Measurements from ENCODE around the gene SEMA6B.

DNA sequence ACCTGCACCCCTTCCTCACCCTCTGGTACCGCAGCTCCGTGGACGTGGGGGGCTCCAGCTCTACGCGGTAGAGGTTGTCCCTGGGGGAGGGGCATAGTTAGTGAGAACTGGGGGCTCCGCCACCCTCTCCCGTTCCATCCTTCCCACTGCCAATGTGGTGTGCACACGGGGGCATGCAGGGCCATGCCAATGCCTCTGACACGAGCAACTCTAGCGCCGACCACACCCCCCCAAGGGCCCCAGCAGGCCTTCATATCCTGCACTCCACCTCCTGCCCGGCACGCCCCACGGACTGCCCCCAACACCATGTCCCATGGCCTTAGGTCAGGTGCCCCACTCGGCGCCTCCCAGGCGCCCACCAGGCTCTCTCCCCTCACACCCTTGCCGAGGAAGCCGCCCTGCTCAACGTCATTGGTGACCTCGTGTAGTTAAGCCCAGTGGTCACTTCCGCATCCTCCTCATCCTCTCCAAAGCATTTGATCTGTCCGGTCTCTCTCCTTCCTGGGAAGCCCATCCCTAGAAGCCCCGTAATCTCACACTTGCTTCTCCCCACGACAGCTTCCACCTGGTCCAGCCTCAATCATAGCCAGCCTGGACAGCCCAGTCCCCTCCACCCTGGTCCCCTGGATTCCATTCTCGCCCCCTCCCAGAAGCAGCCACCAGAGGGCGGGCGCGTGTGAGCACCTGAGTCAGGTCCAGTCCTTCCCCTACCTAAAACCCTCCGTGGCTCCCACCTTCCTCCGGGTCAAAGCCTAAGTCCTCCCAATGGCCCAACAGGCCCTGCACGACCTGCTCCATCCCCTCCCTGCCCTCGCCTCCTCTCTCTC lies 2.1 kb downstream of the SEMA6B start:
- TF ChIP-seq POLR2A (IDR thresholded peaks at IDR 0.05; ENCODE audit: low read length) (no peak), GATA1 (IDR thresholded peaks at IDR 0.05; ENCODE audit: low read depth, low read length) (no peak)
